Measurements from ENCODE around the gene MED16.
"Not testable (repeated sequence)": the region's sequence is repeated elsewhere in the genome, so short reads cannot be mapped to it uniquely, and the experiment has no call there.

The MED16 gene

GRCh38 chr19:858868-859843 lies 33.8 kb downstream of the MED16 start, which contains the start of gene CFD:
TSS of gene CFD (plus strand) at chr19:859664. CDS start at chr19:859690, 26 bp downstream.
- no peak for DNase-seq (ENCODE audit: low read depth)
- no peak within 1 kb of the TSS for H3K4me3 ChIP-seq (ENCODE audit: low read length)
- TF ChIP-seq CTCF (conservative IDR thresholded peaks at IDR 0.05; ENCODE audit: low read depth, low read length): no peak

- no peak overlapping the region for H3K4me3 ChIP-seq (ENCODE audit: low read length)
- DNase-seq (ENCODE audit: low read depth): no peak
- no peak for TF ChIP-seq CTCF (conservative IDR thresholded peaks at IDR 0.05; ENCODE audit: low read depth, low read length)
These were observed 34.7 kb downstream of the MED16 start for GRCh38 chr19:858284-858683.

GRCh38 chr19:855566-856120 lies 37.3 kb downstream of the MED16 start:
- no peak for TF ChIP-seq CTCF (conservative IDR thresholded peaks at IDR 0.05; ENCODE audit: low read depth, low read length)
- no peak overlapping the region for H3K4me3 ChIP-seq (ENCODE audit: low read length)
- DNase-seq (ENCODE audit: low read depth): no peak

GRCh38 chr19:855142-855541 lies 37.8 kb downstream of the MED16 start:
- no peak overlapping the region for H3K4me3 ChIP-seq (ENCODE audit: low read length)
- DNase-seq (ENCODE audit: low read depth): no peak
- no peak for TF ChIP-seq CTCF (conservative IDR thresholded peaks at IDR 0.05; ENCODE audit: low read depth, low read length)

- no peak overlapping the region for H3K4me3 ChIP-seq (ENCODE audit: low read length)
- DNase-seq (ENCODE audit: low read depth): no peak
- TF ChIP-seq CTCF (conservative IDR thresholded peaks at IDR 0.05; ENCODE audit: low read depth, low read length): no peak
These were observed 38.4 kb downstream of the MED16 start for GRCh38 chr19:854549-854948.

- DNase-seq (ENCODE audit: low read depth); H3K4me3 ChIP-seq (ENCODE audit: low read length): not testable (repeated sequence)
These were observed 39.3 kb downstream of the MED16 start for GRCh38 chr19:853614-854220.

GRCh38 chr19:853014-853585 lies 39.9 kb downstream of the MED16 start:
- DNase-seq (ENCODE audit: low read depth): no peak
- no peak overlapping the region for H3K4me3 ChIP-seq (ENCODE audit: low read length)
- TF ChIP-seq CTCF (conservative IDR thresholded peaks at IDR 0.05; ENCODE audit: low read depth, low read length): no peak

All from retinal pigment epithelial cell (primary cell).